SU-DHL-6 (cell line): ENCODE data around the gene INAVA.

Experiments
- EZH2phosphoT487 ChIP-seq: fragments of 200-600 bp; sonication (generic), shearing (Covaris generic); conservative IDR thresholded peaks from 2 replicates; pipeline ENCODE4 v1.6.1; 2018; ENCODE audit warnings: mild to moderate bottlenecking, antibody characterized with exemption, low read length, moderate library complexity, mixed read lengths
- TF ChIP-seq, protein P1 (sequence below): fragments of 200-600 bp; sonication (generic); IDR thresholded peaks from one replicate; pipeline ENCODE4 v1.5.1; 2017; ENCODE audit warnings: antibody characterized with exemption, mild to moderate bottlenecking, low read length, moderate library complexity; ENCODE audit not compliant: insufficient read depth, poor library complexity, severe bottlenecking

DNA sequence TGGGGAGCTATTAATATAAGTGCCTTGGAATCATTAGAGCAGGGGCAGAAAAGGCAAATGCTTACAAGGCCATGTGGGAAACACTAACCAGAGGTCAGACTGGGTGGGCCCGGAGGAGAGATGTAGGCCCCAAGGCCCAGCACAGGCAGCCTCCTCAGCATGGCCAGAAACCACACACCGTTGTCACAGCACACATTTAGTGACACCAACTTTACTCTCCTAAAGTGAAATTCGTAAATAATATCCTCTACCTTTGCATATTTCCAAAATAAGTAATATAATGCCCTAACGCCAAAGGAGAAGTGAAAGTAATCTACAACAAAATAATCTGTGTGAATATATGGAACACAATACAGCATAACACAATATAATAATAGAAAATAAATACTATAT is 66.2 kb downstream of the INAVA start:
- TF ChIP-seq EZH2phosphoT487 = no peak
- TF ChIP-seq, protein P1, sequence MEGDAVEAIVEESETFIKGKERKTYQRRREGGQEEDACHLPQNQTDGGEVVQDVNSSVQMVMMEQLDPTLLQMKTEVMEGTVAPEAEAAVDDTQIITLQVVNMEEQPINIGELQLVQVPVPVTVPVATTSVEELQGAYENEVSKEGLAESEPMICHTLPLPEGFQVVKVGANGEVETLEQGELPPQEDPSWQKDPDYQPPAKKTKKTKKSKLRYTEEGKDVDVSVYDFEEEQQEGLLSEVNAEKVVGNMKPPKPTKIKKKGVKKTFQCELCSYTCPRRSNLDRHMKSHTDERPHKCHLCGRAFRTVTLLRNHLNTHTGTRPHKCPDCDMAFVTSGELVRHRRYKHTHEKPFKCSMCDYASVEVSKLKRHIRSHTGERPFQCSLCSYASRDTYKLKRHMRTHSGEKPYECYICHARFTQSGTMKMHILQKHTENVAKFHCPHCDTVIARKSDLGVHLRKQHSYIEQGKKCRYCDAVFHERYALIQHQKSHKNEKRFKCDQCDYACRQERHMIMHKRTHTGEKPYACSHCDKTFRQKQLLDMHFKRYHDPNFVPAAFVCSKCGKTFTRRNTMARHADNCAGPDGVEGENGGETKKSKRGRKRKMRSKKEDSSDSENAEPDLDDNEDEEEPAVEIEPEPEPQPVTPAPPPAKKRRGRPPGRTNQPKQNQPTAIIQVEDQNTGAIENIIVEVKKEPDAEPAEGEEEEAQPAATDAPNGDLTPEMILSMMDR = no peak
